ENCODE results near the gene PTPDC1. TPM values are rescaled to one million over a fixed set of nuclear protein-coding genes. Genes with fewer than 3 reads are reported as not detected.
A peak's percentile ranks its signal among the peaks of the same experiment; 100 is the strongest.

Gene PTPDC1
- total and polyA plus RNA-seq, 12 donors, result 5.3 to 14.7 (median 9.5) TPM

DNA sequence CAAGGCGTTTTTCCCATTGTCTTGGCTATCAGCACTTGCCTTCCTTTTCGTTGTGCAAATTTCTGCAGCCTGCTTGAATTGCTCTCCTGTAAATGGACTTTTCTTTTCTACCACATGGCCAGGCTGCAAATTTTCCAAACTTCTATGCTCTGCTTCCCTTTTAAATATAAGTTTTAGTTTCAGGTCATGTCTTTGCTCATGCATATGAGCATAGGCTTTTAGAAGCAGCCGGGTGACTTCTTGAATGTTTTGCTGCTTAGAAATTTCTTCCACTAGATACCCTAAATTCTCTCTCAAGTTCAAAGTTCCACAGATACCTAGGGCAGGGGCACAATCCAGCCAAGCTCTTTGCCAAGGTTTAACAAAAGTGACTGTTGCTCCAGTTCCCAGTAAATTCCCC is 22.4 kb upstream of the PTPDC1 start:
- intact Hi-C loops (cut with DNase I), result loop anchor here in 2 of 10 donors (5.0 to 10.0 kb wide), 2 partner anchors 123 to 150 kb away; no protein-coding TSS in a partner anchor

GRCh38 chr9:94065535-94065961 is 18.7 kb upstream of the PTPDC1 start:
- H3K27ac ChIP-seq, result peak overlapping the region in 3 of 10 donors; percentile 8 to 38 (median 31)

More for the DNA sequence above, 22.4 kb upstream of the PTPDC1 start:
- Histone ChIP-seq H3K9me3 (peaks cover 0 to 18% (median 7%) of the 10 kb centered on the region in 11 donors), H3K27ac (no peak overlapping the region), H3K4me1 (peaks cover 0 to 16% (median 3%) of the 10 kb centered on the region in 9 donors), H3K4me3 (no peak overlapping the region), H3K36me3 (peaks cover 0 to 24% (median 0%) of the 10 kb centered on the region in 9 donors), H3K27me3 (no peaks in the 10 kb centered on the region)
- TF ChIP-seq, protein P1, sequence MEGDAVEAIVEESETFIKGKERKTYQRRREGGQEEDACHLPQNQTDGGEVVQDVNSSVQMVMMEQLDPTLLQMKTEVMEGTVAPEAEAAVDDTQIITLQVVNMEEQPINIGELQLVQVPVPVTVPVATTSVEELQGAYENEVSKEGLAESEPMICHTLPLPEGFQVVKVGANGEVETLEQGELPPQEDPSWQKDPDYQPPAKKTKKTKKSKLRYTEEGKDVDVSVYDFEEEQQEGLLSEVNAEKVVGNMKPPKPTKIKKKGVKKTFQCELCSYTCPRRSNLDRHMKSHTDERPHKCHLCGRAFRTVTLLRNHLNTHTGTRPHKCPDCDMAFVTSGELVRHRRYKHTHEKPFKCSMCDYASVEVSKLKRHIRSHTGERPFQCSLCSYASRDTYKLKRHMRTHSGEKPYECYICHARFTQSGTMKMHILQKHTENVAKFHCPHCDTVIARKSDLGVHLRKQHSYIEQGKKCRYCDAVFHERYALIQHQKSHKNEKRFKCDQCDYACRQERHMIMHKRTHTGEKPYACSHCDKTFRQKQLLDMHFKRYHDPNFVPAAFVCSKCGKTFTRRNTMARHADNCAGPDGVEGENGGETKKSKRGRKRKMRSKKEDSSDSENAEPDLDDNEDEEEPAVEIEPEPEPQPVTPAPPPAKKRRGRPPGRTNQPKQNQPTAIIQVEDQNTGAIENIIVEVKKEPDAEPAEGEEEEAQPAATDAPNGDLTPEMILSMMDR (IDR thresholded peaks at IDR 0.05), result no peak
- DNase-seq (no peak), ATAC-seq (no peak)
- 97 to 98% methylated on average over 3 of the region's 3 CpGs for whole genome bisulfite sequencing, 2 donors

GRCh38 chr9:94068257-94068656 is 16.0 kb upstream of the PTPDC1 start:
- intact Hi-C loops (cut with DNase I), result loop anchor here in 1 of 10 donors (10.0 kb wide), 1 partner anchor 117 kb away; no protein-coding TSS in a partner anchor
- DNase-seq (no peak), ATAC-seq (no peak)
- WGBS, 2 donors, result 90 to 93% methylated on average over 2 of the region's 2 CpGs
- Histone ChIP-seq H3K9me3 (peaks cover 0 to 13% (median 6%) of the 10 kb centered on the region in 11 donors), H3K4me3 (no peak overlapping the region), H3K27me3 (no peaks in the 10 kb centered on the region), H3K4me1 (peaks cover 0 to 13% (median 3%) of the 10 kb centered on the region in 9 donors), H3K27ac (no peak overlapping the region), H3K36me3 (peaks cover 0 to 31% (median 7%) of the 10 kb centered on the region in 9 donors)
- TF ChIP-seq, protein P1 (IDR thresholded peaks at IDR 0.05), result no peak

More at GRCh38 chr9:94065535-94065961, 18.7 kb upstream of the PTPDC1 start:
- 4 to 8% methylated on average over 2 of the region's 2 CpGs for WGBS, 2 donors
- peak; percentile 71 to 91 (median 84) for ATAC-seq
- H3K4me3 ChIP-seq, result no peak overlapping the region
- TF ChIP-seq, protein P1 (IDR thresholded peaks at IDR 0.05), result peak; percentile 69 to 96 (median 89)
- H3K4me1 ChIP-seq, result peaks cover 0 to 13% (median 3%) of the 10 kb centered on the region in 9 donors
- H3K9me3 ChIP-seq, result peaks cover 0 to 18% (median 7%) of the 10 kb centered on the region in 11 donors
- peak; percentile 40 to 78 for DNase-seq
- no peaks in the 10 kb centered on the region for H3K27me3 ChIP-seq
- H3K36me3 ChIP-seq, result peaks cover 0 to 26% (median 3%) of the 10 kb centered on the region in 9 donors
- intact Hi-C loops (cut with DNase I), result loop anchor here in 8 of 10 donors (1.0 to 10.0 kb wide), 3 partner anchors 119 to 148 kb away; no protein-coding TSS in a partner anchor

GRCh38 chr9:94076557-94076956 is 7.7 kb upstream of the PTPDC1 start:
- H3K4me3 ChIP-seq, result no peak overlapping the region
- 98 to 100% methylated on average over 1 of the region's 1 CpG for WGBS, 2 donors
- H3K27me3 ChIP-seq, result no peaks in the 10 kb centered on the region
- peaks cover 0 to 9% (median 0%) of the 10 kb centered on the region in 11 donors for H3K9me3 ChIP-seq
- ATAC-seq, result no peak
- peaks cover 0 to 23% (median 0%) of the 10 kb centered on the region in 9 donors for H3K36me3 ChIP-seq
- intact Hi-C loops (cut with DNase I), result no loop called here
- peaks cover 0 to 10% (median 1%) of the 10 kb centered on the region in 9 donors for H3K4me1 ChIP-seq
- no peak overlapping the region for H3K27ac ChIP-seq
- TF ChIP-seq, protein P1 (IDR thresholded peaks at IDR 0.05), result no peak
- DNase-seq, result no peak
